Measurements from ENCODE around the gene TMEM243.

DNA sequence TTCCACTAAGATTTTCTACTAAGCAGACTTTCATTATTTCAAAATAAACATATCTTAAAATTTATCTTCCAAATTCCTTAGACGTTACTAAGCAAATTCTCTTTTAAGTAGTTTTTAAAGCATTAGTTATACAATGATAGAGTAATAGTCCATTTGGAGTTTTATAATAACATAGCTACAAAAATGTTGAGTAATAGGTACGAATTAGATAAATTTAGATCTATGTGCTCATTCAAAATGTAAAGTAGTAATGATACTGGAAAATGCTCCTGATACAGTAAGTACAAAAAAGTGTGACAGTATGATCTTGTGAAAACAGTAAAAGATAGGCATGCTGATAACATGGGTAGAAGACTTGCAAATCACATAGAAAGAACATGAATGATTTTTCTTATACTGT, 62.8 kb downstream of the TMEM243 start:
- TF ChIP-seq EZH2 (IDR thresholded peaks at IDR 0.05; ENCODE audit: borderline replicate concordance) (no peak), EZH2phosphoT487 (IDR thresholded peaks at IDR 0.05; ENCODE audit: low read depth, severe bottlenecking, unreplicated experiment) (no peak)
- TF ChIP-seq, protein P1, sequence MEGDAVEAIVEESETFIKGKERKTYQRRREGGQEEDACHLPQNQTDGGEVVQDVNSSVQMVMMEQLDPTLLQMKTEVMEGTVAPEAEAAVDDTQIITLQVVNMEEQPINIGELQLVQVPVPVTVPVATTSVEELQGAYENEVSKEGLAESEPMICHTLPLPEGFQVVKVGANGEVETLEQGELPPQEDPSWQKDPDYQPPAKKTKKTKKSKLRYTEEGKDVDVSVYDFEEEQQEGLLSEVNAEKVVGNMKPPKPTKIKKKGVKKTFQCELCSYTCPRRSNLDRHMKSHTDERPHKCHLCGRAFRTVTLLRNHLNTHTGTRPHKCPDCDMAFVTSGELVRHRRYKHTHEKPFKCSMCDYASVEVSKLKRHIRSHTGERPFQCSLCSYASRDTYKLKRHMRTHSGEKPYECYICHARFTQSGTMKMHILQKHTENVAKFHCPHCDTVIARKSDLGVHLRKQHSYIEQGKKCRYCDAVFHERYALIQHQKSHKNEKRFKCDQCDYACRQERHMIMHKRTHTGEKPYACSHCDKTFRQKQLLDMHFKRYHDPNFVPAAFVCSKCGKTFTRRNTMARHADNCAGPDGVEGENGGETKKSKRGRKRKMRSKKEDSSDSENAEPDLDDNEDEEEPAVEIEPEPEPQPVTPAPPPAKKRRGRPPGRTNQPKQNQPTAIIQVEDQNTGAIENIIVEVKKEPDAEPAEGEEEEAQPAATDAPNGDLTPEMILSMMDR (IDR thresholded peaks at IDR 0.05; ENCODE audit: poor library complexity), result no peak
